Esophagus squamous epithelium (tissue), 4 donors: ENCODE data around the gene ZNRF3.

Experiments
- POLR2A ChIP-seq, 4 donors: fragments of 450-650 bp; IDR thresholded peaks; one replicate each; pipeline ENCODE4 v1.6.1; 2017; ENCODE audit warnings: antibody characterized with exemption in 4 of 4, mild to moderate bottlenecking in 4 of 4, moderate library complexity in 3 of 4
- TF ChIP-seq, protein P1 (sequence below), 6 experiments: fragments of 450-650 bp in 4 of 6; fragments of 200-600 bp in 2 of 6; sonication (generic) in 2 of 6; IDR thresholded peaks; one replicate each; pipeline ENCODE4 v1.5.1; 2016 to 2019; ENCODE audit warnings: antibody characterized with exemption in 6 of 6, mild to moderate bottlenecking in 4 of 6, moderate library complexity in 4 of 6

DNA sequence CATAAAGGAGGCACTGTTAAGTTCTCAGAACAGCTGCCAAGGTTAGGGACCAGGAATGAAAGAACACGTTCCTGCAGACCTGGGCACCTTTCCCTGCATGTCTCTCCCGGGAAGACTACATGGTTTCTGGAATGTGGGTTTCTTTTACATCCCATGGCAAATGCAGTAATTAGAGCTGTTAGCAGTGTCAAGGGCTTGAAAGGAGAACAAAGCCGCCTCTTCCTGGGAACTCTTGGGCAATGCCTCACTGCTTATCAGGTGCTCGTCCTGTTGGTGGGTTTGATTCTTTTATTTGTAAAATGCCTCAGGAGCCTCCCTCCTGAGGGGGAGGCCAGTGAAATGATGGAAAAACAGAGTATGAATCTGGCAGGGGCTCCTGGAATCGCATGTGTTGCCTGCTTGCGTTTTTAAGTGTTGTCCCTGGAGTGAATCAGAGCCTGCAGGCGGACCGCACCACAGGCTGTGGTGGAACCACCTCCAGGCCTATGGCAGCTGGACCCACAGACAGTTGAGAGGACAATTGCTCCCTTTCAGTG lies 179.0 kb downstream of the ZNRF3 start:
- no peak for TF ChIP-seq POLR2A (IDR thresholded peaks at IDR 0.05)
- TF ChIP-seq, protein P1, sequence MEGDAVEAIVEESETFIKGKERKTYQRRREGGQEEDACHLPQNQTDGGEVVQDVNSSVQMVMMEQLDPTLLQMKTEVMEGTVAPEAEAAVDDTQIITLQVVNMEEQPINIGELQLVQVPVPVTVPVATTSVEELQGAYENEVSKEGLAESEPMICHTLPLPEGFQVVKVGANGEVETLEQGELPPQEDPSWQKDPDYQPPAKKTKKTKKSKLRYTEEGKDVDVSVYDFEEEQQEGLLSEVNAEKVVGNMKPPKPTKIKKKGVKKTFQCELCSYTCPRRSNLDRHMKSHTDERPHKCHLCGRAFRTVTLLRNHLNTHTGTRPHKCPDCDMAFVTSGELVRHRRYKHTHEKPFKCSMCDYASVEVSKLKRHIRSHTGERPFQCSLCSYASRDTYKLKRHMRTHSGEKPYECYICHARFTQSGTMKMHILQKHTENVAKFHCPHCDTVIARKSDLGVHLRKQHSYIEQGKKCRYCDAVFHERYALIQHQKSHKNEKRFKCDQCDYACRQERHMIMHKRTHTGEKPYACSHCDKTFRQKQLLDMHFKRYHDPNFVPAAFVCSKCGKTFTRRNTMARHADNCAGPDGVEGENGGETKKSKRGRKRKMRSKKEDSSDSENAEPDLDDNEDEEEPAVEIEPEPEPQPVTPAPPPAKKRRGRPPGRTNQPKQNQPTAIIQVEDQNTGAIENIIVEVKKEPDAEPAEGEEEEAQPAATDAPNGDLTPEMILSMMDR (IDR thresholded peaks at IDR 0.05) = no peak
